H1 (cell line): ENCODE measurements around the gene KPNA4. TPM values are rescaled to one million over a fixed set of nuclear protein-coding genes. Genes with fewer than 3 reads are reported as not detected.

Source experiments
- CTCF ChIA-PET: fragments of 300-600 bp; sonication (Branson Sonifier 250); formaldehyde crosslinking; loops from one replicate; lab custom pipeline; 2021; ENCODE audit not compliant: partially characterized antibody; lab: Charles Lee
- POLR2A ChIA-PET: fragments of 300-600 bp; sonication (Branson Sonifier 250); formaldehyde crosslinking; loops from one replicate; lab custom pipeline; 2021; ENCODE audit warnings: inconsistent platforms; ENCODE audit not compliant: partially characterized antibody; lab: Charles Lee
- DNase-seq, 2 experiments: peaks; one replicate each; pipeline versions ENCODE4 v3.0.0 to v3.0.0-alpha.2; 2010 to 2022; ENCODE audit warnings: low spot score in 2 of 2, low read depth in 1 of 2, mixed read lengths in 1 of 2
- FAIRE-seq: peaks from 2 replicates; lab custom pipeline; 2011; peaks lifted over from hg19 to GRCh38; lab: Jason Lieb, UNC
- H2AFZ ChIP-seq: 2 replicates; pipeline ENCODE4 v1.8.1; 2012; ENCODE audit warnings: low read length, inconsistent platforms
- H2AK5ac ChIP-seq: 2 replicates; pipeline ENCODE4 v1.6.1; 2013; ENCODE audit warnings: low read depth, low read length
- H2BK120ac ChIP-seq: replicated peaks from 2 replicates; pipeline ENCODE3; 2013; ENCODE audit warnings: low read depth, low read length, inconsistent platforms
- H2BK12ac ChIP-seq: 2 replicates; pipeline ENCODE4 v1.6.1; 2013; ENCODE audit warnings: low read depth, low read length
- H2BK15ac ChIP-seq: 2 replicates; pipeline ENCODE4 v1.6.1; 2013; ENCODE audit warnings: low read length
- H2BK20ac ChIP-seq: 2 replicates; pipeline ENCODE4 v1.6.1; 2013; ENCODE audit warnings: low read length
- H2BK5ac ChIP-seq: 2 replicates; pipeline ENCODE4 v1.6.1; 2013; ENCODE audit warnings: low read depth, low read length
- H3K14ac ChIP-seq: 2 replicates; pipeline ENCODE4 v1.6.1; 2013; ENCODE audit warnings: inconsistent platforms; ENCODE audit not compliant: insufficient read length
- H3K18ac ChIP-seq: 2 replicates; pipeline ENCODE4 v1.6.1; 2013; ENCODE audit warnings: low read length; ENCODE audit errors: extremely low read depth
- H3K23ac ChIP-seq: 2 replicates; pipeline ENCODE4 v1.6.1; 2013; ENCODE audit warnings: inconsistent platforms; ENCODE audit not compliant: insufficient read length
- H3K23me2 ChIP-seq: 2 replicates; pipeline ENCODE4 v1.6.1; 2013; ENCODE audit warnings: low read depth, low read length
- H3K27ac ChIP-seq: 2 replicates; pipeline ENCODE4 v1.6.1; 2011; ENCODE audit warnings: low read depth, low read length, inconsistent platforms
- H3K27me3 ChIP-seq, 4 experiments: replicated peaks in 1 of 4; 1 replicate in 1 of 4; 2 replicates in 3 of 4; pipeline versions ENCODE4 v1.6.1 to v1.8.1; 2011 to 2013; ENCODE audit warnings: low read length in 3 of 4, mild to moderate bottlenecking in 3 of 4, inconsistent platforms in 2 of 4, mixed read lengths in 2 of 4, moderate library complexity in 1 of 4; ENCODE audit not compliant: control insufficient read depth in 3 of 4, insufficient read depth in 3 of 4; ENCODE audit errors: extremely low read depth in 1 of 4
- H3K36me3 ChIP-seq, 4 experiments: 2 replicates each; pipeline versions ENCODE4 v1.6.1 to v1.8.1; 2011 to 2013; ENCODE audit warnings: mild to moderate bottlenecking in 4 of 4, low read length in 3 of 4, moderate library complexity in 2 of 4, control low read depth in 1 of 4, inconsistent platforms in 1 of 4; ENCODE audit not compliant: insufficient read depth in 4 of 4, control insufficient read depth in 2 of 4
- H3K4ac ChIP-seq: replicated peaks from 2 replicates; pipeline ENCODE3; 2013; ENCODE audit warnings: low read length, low read depth, mixed read lengths, inconsistent platforms; ENCODE audit not compliant: insufficient read length
- H3K4me1 ChIP-seq, 4 experiments: replicated peaks in 1 of 4; 1 replicate in 1 of 4; 2 replicates in 3 of 4; pipeline versions ENCODE4 v1.6.1 to v1.8.1; 2011 to 2013; ENCODE audit warnings: low read length in 3 of 4, inconsistent platforms in 2 of 4, mixed read lengths in 1 of 4; ENCODE audit not compliant: insufficient read depth in 4 of 4, control insufficient read depth in 3 of 4
- H3K4me2 ChIP-seq, 2 experiments: 2 replicates each; pipeline versions ENCODE4 v1.6.1 to v1.8.1; 2011 to 2013; ENCODE audit warnings: low read depth in 2 of 2, low read length in 2 of 2, control low read depth in 1 of 2, inconsistent platforms in 1 of 2, mild to moderate bottlenecking in 1 of 2; ENCODE audit not compliant: insufficient read depth in 1 of 2
- H3K4me3 ChIP-seq, 4 experiments: fragments of 200-600, 300-600 bp in 1 of 4; sonication (generic), shearing (Covaris generic), sonication (Bioruptor Twin) in 1 of 4; 2 replicates each; pipeline versions ENCODE4 v1.5.1 to v1.8.1; 2011 to 2016; ENCODE audit warnings: low read length in 4 of 4, low read depth in 3 of 4, control low read depth in 2 of 4, inconsistent platforms in 2 of 4, mild to moderate bottlenecking in 2 of 4, mixed read lengths in 1 of 4, moderate library complexity in 1 of 4; ENCODE audit not compliant: insufficient read depth in 2 of 4; ENCODE audit errors: extremely low read depth in 1 of 4
- H3K56ac ChIP-seq: replicated peaks from 2 replicates; pipeline ENCODE3; 2013; ENCODE audit warnings: low read depth, mild to moderate bottlenecking, mixed read lengths, low read length, inconsistent platforms; ENCODE audit not compliant: insufficient read length
- H3K79me1 ChIP-seq: 2 replicates; pipeline ENCODE4 v1.6.1; 2013; ENCODE audit warnings: low read depth, low read length, control low read depth
- H3K79me2 ChIP-seq, 2 experiments: 2 replicates each; pipeline versions ENCODE4 v1.6.1 to v1.8.1; 2012 to 2013; ENCODE audit warnings: low read length in 2 of 2, mild to moderate bottlenecking in 2 of 2, inconsistent platforms in 1 of 2; ENCODE audit not compliant: insufficient read depth in 2 of 2, control insufficient read depth in 1 of 2
- H3K9ac ChIP-seq, 4 experiments: replicated peaks in 1 of 4; 1 replicate in 1 of 4; 2 replicates in 3 of 4; pipeline versions ENCODE4 v1.6.1 to v1.8.1; 2011 to 2013; ENCODE audit warnings: low read depth in 3 of 4, low read length in 3 of 4, control low read depth in 2 of 4, mild to moderate bottlenecking in 2 of 4, moderate library complexity in 2 of 4, inconsistent platforms in 1 of 4; ENCODE audit errors: extremely low read depth in 1 of 4
- H3K9me3 ChIP-seq, 2 experiments: 2 replicates each; pipeline versions ENCODE4 v1.6.1 to v1.8.1; 2012 to 2013; ENCODE audit warnings: mild to moderate bottlenecking in 2 of 2, moderate library complexity in 2 of 2, control low read depth in 1 of 2, inconsistent platforms in 1 of 2, low read depth in 1 of 2, low read length in 1 of 2, mixed read lengths in 1 of 2; ENCODE audit not compliant: insufficient read depth in 2 of 2
- H4K20me1 ChIP-seq, 2 experiments: replicated peaks in 1 of 2; 2 replicates each; pipeline versions ENCODE3 to v1.8.1; 2011 to 2013; ENCODE audit warnings: inconsistent platforms in 2 of 2, low read length in 2 of 2, mild to moderate bottlenecking in 1 of 2; ENCODE audit not compliant: insufficient read depth in 2 of 2, control insufficient read depth in 1 of 2
- H4K5ac ChIP-seq: 2 replicates; pipeline ENCODE4 v1.6.1; 2013; ENCODE audit warnings: low read length, low read depth, mixed read lengths, inconsistent platforms; ENCODE audit not compliant: insufficient read length
- H4K8ac ChIP-seq: 2 replicates; pipeline ENCODE4 v1.8.0; 2013; ENCODE audit warnings: mild to moderate bottlenecking, moderate library complexity, low read length, inconsistent platforms; ENCODE audit not compliant: insufficient read depth; ENCODE audit errors: extremely low read depth
- H4K91ac ChIP-seq: replicated peaks from 2 replicates; pipeline ENCODE3; 2013; ENCODE audit warnings: low read length, mixed read lengths, inconsistent platforms; ENCODE audit not compliant: insufficient read length
- ASH2L ChIP-seq: fragments of 200-600, 300-600 bp; sonication (generic); IDR thresholded peaks from one replicate; pipeline ENCODE4 v1.7.1; 2017; ENCODE audit warnings: low read length
- CBX8 ChIP-seq: fragments of 300-800, 300-1000 bp; sonication (generic); IDR thresholded peaks from 2 replicates; pipeline ENCODE4 v1.7.1; 2016; ENCODE audit warnings: low read depth, low read length, borderline replicate concordance
- CTBP2 ChIP-seq: IDR thresholded peaks from 2 replicates; pipeline ENCODE4 v1.7.0; 2011; ENCODE audit warnings: borderline replicate concordance, mild to moderate bottlenecking, moderate library complexity, mixed read lengths, low read length; ENCODE audit not compliant: insufficient read depth, insufficient read length
- E2F6 ChIP-seq: IDR thresholded peaks from 2 replicates; pipeline ENCODE4 v1.6.1; 2012; ENCODE audit warnings: inconsistent platforms
- EZH2 ChIP-seq: fragments of 200-600 bp; sonication (generic); IDR thresholded peaks from 2 replicates; pipeline ENCODE4 v1.7.1; 2012; ENCODE audit warnings: low read depth, mild to moderate bottlenecking, moderate library complexity, low read length, inconsistent platforms; ENCODE audit not compliant: severe bottlenecking
- JUND ChIP-seq: IDR thresholded peaks from 2 replicates; pipeline ENCODE4 v1.6.1; 2011; ENCODE audit warnings: mild to moderate bottlenecking, improper control_type of control experiment, low read length
- NRF1 ChIP-seq: IDR thresholded peaks from 2 replicates; pipeline ENCODE4 v1.6.1; 2011; ENCODE audit warnings: mild to moderate bottlenecking, low read depth, low read length, improper control_type of control experiment
- PHF8 ChIP-seq: fragments of 200-600 bp; sonication (generic); conservative IDR thresholded peaks from 2 replicates; pipeline ENCODE4 v1.7.1; 2012; ENCODE audit warnings: low read depth, mild to moderate bottlenecking, inconsistent platforms, low read length, moderate library complexity
- RAD21 ChIP-seq, 2 experiments: IDR thresholded peaks in 1 of 2; conservative IDR thresholded peaks in 1 of 2; 2 replicates each; pipeline ENCODE4 v1.6.1; 2011; ENCODE audit warnings: low read depth in 2 of 2, low read length in 2 of 2, improper control_type of control experiment in 1 of 2, inconsistent platforms in 1 of 2, mild to moderate bottlenecking in 1 of 2, moderate library complexity in 1 of 2
- SIX5 ChIP-seq: IDR thresholded peaks from 2 replicates; pipeline ENCODE4 v1.6.1; 2011; ENCODE audit warnings: mild to moderate bottlenecking, low read depth, low read length
- SRF ChIP-seq: IDR thresholded peaks from 2 replicates; pipeline ENCODE4 v1.6.1; 2011; ENCODE audit warnings: mild to moderate bottlenecking, low read depth, low read length, moderate library complexity
- TAF7 ChIP-seq: optimal IDR thresholded peaks from 2 replicates; pipeline ENCODE3; 2011; ENCODE audit warnings: low read depth, mild to moderate bottlenecking, inconsistent platforms, low read length, moderate library complexity, borderline replicate concordance
- YY1 ChIP-seq: IDR thresholded peaks from 2 replicates; pipeline ENCODE4 v1.6.1; 2011; ENCODE audit warnings: low read depth, mild to moderate bottlenecking, low read length
- WGBS, 2 experiments: shearing (Covaris generic) in 1 of 2; methylation state at CpG; one replicate each; pipeline versions ENCODE4 v1.1.6 to v1.1.7; 2013 to 2015; ENCODE audit warnings: low lambda C conversion rate in 2 of 2, mixed read lengths in 2 of 2, inconsistent platforms in 1 of 2, low coverage in 1 of 2, missing lambda C conversion rate in 1 of 2; ENCODE audit not compliant: insufficient replicate concordance in 2 of 2, insufficient coverage in 1 of 2, insufficient read length in 1 of 2; ENCODE audit errors: extremely low coverage in 1 of 2, missing lambda C conversion rate in 1 of 2; 5-methylcytosine and 5-hydroxymethylcytosine counted together
- polyA plus RNA-seq, 7 experiments: library from polyadenylated mRNA; depleted of rRNA in 3 of 7; stranded (reverse) in 5 of 7; unstranded in 2 of 7; fragments of >200 nt in 5 of 7; fragments of 200-250 nt in 2 of 7; gene quantifications; 1 replicate in 5 of 7; 2 replicates in 1 of 7; 4 replicates in 1 of 7; pipeline versions ENCODE4 v1.2.1 to v1.2.3, GENCODE V29; 2011 to 2013; ENCODE audit warnings: missing spikeins in 2 of 7, mixed read lengths in 2 of 7
- total RNA-seq: library from RNA; stranded (reverse); fragmentation: NEBNext Ultra II Directional; extraction: Animal tissue kit (Norgen Biotek cat#: 25700); gene quantifications from 2 replicates; pipeline ENCODE4 v1.2.1, GENCODE V29; 2021

Gene KPNA4
- total and polyA plus RNA-seq, 2 of the 8 experiments (the other 6 are each of a cell fraction or from before 2014, with no cell fraction given), result 13.2 to 81.9 TPM

GRCh38 chr3:160567774-160568173 is 2.4 kb upstream of the KPNA4 start:
- 88% methylated on average over 3 of the region's 3 CpGs; no CpG with 5 or more reads in 1 of the 2 experiments for WGBS, 2 experiments
- H3K36me3 ChIP-seq, result peaks cover 0 to 6% (median 4%) of the 10 kb centered on the region in 4 experiments; a peak in 2 of 8 replicates
- no peak overlapping the region for H3K4me2 ChIP-seq
- H2BK12ac ChIP-seq, result no peak overlapping the region
- no peak overlapping the region for H3K9ac ChIP-seq
- H3K79me1 ChIP-seq, result no peaks in the 10 kb centered on the region
- no peak overlapping the region for H2AFZ ChIP-seq
- H4K8ac ChIP-seq, result no peak overlapping the region
- peaks cover 8% of the 10 kb centered on the region; the same call in 1 of the 2 replicates for H3K23me2 ChIP-seq
- H3K4me3 ChIP-seq, result no peak overlapping the region
- no peak overlapping the region for H3K23ac ChIP-seq
- H2BK120ac ChIP-seq, result no peak overlapping the region
- DNase-seq (no peak), FAIRE-seq (no peak)
- H3K9me3 ChIP-seq, result peaks cover 7 to 8% of the 10 kb centered on the region in 2 experiments; a peak in 2 of 4 replicates
- no peak overlapping the region for H2BK5ac ChIP-seq
- H4K20me1 ChIP-seq, result peaks cover 2 to 9% of the 10 kb centered on the region in 2 experiments
- no peak overlapping the region for H4K91ac ChIP-seq
- POLR2A ChIA-PET, result no interaction called here
- no peak overlapping the region for H2BK15ac ChIP-seq
- no peak overlapping the region for H2BK20ac ChIP-seq
- no peak overlapping the region for H3K4ac ChIP-seq
- H4K5ac ChIP-seq, result no peak overlapping the region
- no peaks in the 10 kb centered on the region for H3K27me3 ChIP-seq
- H3K79me2 ChIP-seq, result peaks cover 8 to 22% of the 10 kb centered on the region in 2 experiments
- H3K27ac ChIP-seq, result no peak overlapping the region
- no peak overlapping the region for H3K18ac ChIP-seq
- CTCF ChIA-PET, result interaction anchor here (1.0 to 1.4 kb wide), 4 partner anchors 13 to 377 kb away, joined by 3 to 5 read pairs (median 4); no protein-coding TSS in a partner anchor
- H2AK5ac ChIP-seq, result no peak overlapping the region
- no peak overlapping the region for H3K14ac ChIP-seq
- H3K56ac ChIP-seq, result no peak overlapping the region
- peaks cover 0 to 4% (median 1%) of the 10 kb centered on the region in 4 experiments; a peak in 4 of 7 replicates for H3K4me1 ChIP-seq
- TF ChIP-seq CTBP2 (no peak), YY1 (no peak), JUND (no peak), PHF8 (no peak), ASH2L (no peak), RAD21 (IDR thresholded peaks at IDR 0.05 in 1 of 2, conservative IDR thresholded peaks at IDR 0.05 in 1 of 2; ENCODE audit: low read depth in 2 of 2, low read length in 2 of 2) (no peak), SIX5 (no peak), TAF7 (no peak), EZH2 (no peak), CBX8 (no peak), SRF (no peak), E2F6 (no peak), NRF1 (no peak)
